GM12878 (cell line): ENCODE results near the gene MDC1. TPM values are rescaled to one million over a fixed set of nuclear protein-coding genes. Genes with fewer than 3 reads are reported as not detected.

Experiments
- ATF7 ChIP-seq: fragments of 450-650 bp; IDR thresholded peaks from 2 replicates; pipeline ENCODE4 v1.6.1; 2016; ENCODE audit warnings: low read depth, mild to moderate bottlenecking
- BMI1 ChIP-seq: fragments of 450-650 bp; IDR thresholded peaks from 2 replicates; pipeline ENCODE4 v1.6.1; 2016; ENCODE audit warnings: mild to moderate bottlenecking, moderate library complexity, borderline replicate concordance
- CEBPB ChIP-seq, 2 experiments: fragments of 150-350 bp in 1 of 2; IDR thresholded peaks; 2 replicates each; pipeline ENCODE4 v1.6.1; 2012 to 2014; ENCODE audit warnings: low read depth in 2 of 2, low read length in 2 of 2, borderline replicate concordance in 1 of 2, inconsistent platforms in 1 of 2
- EGR1 ChIP-seq, 2 experiments: IDR thresholded peaks; 1 replicate in 1 of 2; 2 replicates in 1 of 2; pipeline ENCODE4 v1.6.1; 2011 to 2012; ENCODE audit warnings: low read depth in 2 of 2, low read length in 2 of 2, borderline replicate concordance in 1 of 2, mild to moderate bottlenecking in 1 of 2, moderate library complexity in 1 of 2
- ELK1 ChIP-seq: IDR thresholded peaks from 2 replicates; pipeline ENCODE4 v1.6.1; 2012; ENCODE audit warnings: low read depth, low read length, improper control_type of control experiment
- ESRRA ChIP-seq: IDR thresholded peaks from 2 replicates; pipeline ENCODE4 v1.6.1; 2012; ENCODE audit warnings: mild to moderate bottlenecking, low read length, improper control_type of control experiment
- HDAC6 ChIP-seq: fragments of 200-600 bp; sonication (generic); IDR thresholded peaks from one replicate; pipeline ENCODE4 v1.8.0; 2017; ENCODE audit warnings: antibody characterized with exemption; ENCODE audit not compliant: unreplicated experiment
- HSF1 ChIP-seq: fragments of 150-350 bp; IDR thresholded peaks from 2 replicates; pipeline ENCODE4 v1.6.1; 2014; ENCODE audit warnings: mild to moderate bottlenecking, low read depth, low read length
- IRF3 ChIP-seq: fragments of 450-650 bp; IDR thresholded peaks from 2 replicates; pipeline ENCODE4 v1.6.1; 2014; ENCODE audit warnings: mild to moderate bottlenecking
- LARP7 ChIP-seq: fragments of 450-650 bp; IDR thresholded peaks from 2 replicates; pipeline ENCODE4 v1.6.1; 2017; ENCODE audit warnings: mild to moderate bottlenecking
- NRF1 ChIP-seq: conservative IDR thresholded peaks from 2 replicates; pipeline ENCODE4 v1.6.1; 2011; ENCODE audit warnings: mild to moderate bottlenecking, low read depth, low read length, improper control_type of control experiment
- PKNOX1 ChIP-seq: fragments of 450-650 bp; IDR thresholded peaks from 2 replicates; pipeline ENCODE4 v1.6.1; 2016; ENCODE audit warnings: mild to moderate bottlenecking
- SKIL ChIP-seq: fragments of 450-650 bp; IDR thresholded peaks from 2 replicates; pipeline ENCODE4 v1.6.1; 2017; ENCODE audit warnings: mild to moderate bottlenecking, low read depth, inconsistent platforms; ENCODE audit not compliant: poor library complexity, severe bottlenecking
- SP1 ChIP-seq: IDR thresholded peaks from one replicate; pipeline ENCODE4 v1.6.1; 2011; ENCODE audit warnings: low read depth, low read length
- SPI1 ChIP-seq: IDR thresholded peaks from 2 replicates; pipeline ENCODE4 v1.6.1; 2011; ENCODE audit warnings: low read depth, mild to moderate bottlenecking, low read length, moderate library complexity, borderline replicate concordance; ENCODE audit not compliant: insufficient read depth
- ZZZ3 ChIP-seq: IDR thresholded peaks from 2 replicates; pipeline ENCODE4 v1.6.1; 2011; ENCODE audit warnings: low read depth; ENCODE audit not compliant: control insufficient read depth, insufficient read length
- polyA plus RNA-seq, 11 experiments: library from polyadenylated mRNA; depleted of rRNA in 4 of 11; unstranded in 6 of 11; stranded (reverse) in 5 of 11; fragments of >200 nt; fragmentation: Nextera tagmentation in 4 of 11; fragmentation: Illumina TruSeq in 1 of 11; extraction: Ambion mirVana in 4 of 11; extraction: Trizol in 1 of 11; gene quantifications; 1 replicate in 1 of 11; 2 replicates in 10 of 11; pipeline versions ENCODE4 v1.2.1 to v1.2.3, GENCODE V29; 2011 to 2016; ENCODE audit warnings: inconsistent platforms in 2 of 11, missing spikeins in 2 of 11, low read depth in 1 of 11
- total RNA-seq, 4 experiments: library from RNA; depleted of rRNA in 3 of 4; stranded (reverse); fragments of >200 nt in 3 of 4; fragmentation: Illumina TruSeq in 1 of 4; extraction: Trizol in 1 of 4; gene quantifications; 2 replicates each; pipeline versions ENCODE4 v1.2.1 to v1.2.3, GENCODE V29; 2013 to 2021
- TF ChIP-seq, protein P1 (sequence below): fragments of 450-650 bp; IDR thresholded peaks from 2 replicates; pipeline ENCODE4 v1.6.1; 2016; ENCODE audit warnings: mild to moderate bottlenecking, moderate library complexity, borderline replicate concordance

The MDC1 gene
- total and polyA plus RNA-seq, 10 of the 15 experiments (the other 5 are each of a cell fraction or from before 2014, with no cell fraction given), result 5.1 to 62.5 (median 22.4) TPM

DNA sequence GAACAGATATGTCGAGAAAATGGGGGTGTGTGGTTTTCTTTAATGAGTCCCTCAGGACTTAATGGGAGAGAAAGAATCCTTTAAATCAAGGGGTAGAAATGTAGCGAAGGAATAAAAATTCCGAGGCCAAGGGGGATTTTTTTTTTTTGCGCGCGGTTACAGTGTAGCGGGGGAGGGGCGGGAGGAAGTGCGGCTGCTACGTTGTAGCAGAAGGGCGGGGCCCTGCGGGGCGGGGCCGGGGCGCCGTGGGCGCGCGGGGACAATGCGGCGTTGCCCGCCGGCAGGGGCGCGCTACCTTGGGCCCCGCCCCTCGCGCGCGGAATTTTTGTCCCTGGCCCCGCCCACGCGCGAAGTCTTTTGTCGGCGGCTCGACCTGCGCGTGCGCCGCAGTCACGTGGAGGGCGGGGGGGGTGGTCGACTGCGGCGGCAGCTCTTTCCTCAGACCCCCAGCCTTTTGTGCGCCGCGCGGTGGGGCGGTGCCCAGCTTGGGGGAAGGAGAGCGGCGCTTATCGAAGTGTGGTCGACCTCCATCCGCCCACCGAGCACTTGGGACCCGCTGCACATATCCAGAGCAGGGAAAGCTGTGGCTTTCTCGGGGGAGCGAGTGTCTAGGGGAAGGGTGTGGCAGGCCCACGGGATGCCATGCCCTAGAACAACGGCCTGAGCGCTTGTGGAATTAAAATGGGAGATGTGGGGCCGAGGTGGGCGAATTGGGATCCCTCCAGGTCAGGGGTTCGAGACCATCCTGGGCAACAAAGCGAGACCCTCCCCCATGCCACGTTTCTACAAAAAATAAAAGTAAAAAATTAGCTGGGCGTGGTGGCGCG, 4.3 kb upstream of the MDC1 start (continued):
- TF ChIP-seq LARP7 (peak; percentile 87), SP1 (peak; percentile 62), IRF3 (no peak), HDAC6 (no peak), PKNOX1 (no peak), ZZZ3 (no peak), ELK1 (no peak), HSF1 (no peak), EGR1 (IDR thresholded peaks at IDR 0.05; ENCODE audit: borderline replicate concordance in 1 of 2, low read depth in 2 of 2, low read length in 2 of 2) (peak in 1 of 2 experiments; percentile 81; a peak in 1 of 3 replicates), ATF7 (no peak), SKIL (no peak), NRF1 (peak; percentile 71), ESRRA (0 out of 2 replicates have a peak, but pooled peaks have one; percentile 33), SPI1 (peak; percentile 49; the same call in 1 of the 2 replicates), CEBPB (IDR thresholded peaks at IDR 0.05; ENCODE audit: borderline replicate concordance in 1 of 2, low read depth in 2 of 2, low read length in 2 of 2) (no peak), BMI1 (no peak)
- TF ChIP-seq, protein P1, sequence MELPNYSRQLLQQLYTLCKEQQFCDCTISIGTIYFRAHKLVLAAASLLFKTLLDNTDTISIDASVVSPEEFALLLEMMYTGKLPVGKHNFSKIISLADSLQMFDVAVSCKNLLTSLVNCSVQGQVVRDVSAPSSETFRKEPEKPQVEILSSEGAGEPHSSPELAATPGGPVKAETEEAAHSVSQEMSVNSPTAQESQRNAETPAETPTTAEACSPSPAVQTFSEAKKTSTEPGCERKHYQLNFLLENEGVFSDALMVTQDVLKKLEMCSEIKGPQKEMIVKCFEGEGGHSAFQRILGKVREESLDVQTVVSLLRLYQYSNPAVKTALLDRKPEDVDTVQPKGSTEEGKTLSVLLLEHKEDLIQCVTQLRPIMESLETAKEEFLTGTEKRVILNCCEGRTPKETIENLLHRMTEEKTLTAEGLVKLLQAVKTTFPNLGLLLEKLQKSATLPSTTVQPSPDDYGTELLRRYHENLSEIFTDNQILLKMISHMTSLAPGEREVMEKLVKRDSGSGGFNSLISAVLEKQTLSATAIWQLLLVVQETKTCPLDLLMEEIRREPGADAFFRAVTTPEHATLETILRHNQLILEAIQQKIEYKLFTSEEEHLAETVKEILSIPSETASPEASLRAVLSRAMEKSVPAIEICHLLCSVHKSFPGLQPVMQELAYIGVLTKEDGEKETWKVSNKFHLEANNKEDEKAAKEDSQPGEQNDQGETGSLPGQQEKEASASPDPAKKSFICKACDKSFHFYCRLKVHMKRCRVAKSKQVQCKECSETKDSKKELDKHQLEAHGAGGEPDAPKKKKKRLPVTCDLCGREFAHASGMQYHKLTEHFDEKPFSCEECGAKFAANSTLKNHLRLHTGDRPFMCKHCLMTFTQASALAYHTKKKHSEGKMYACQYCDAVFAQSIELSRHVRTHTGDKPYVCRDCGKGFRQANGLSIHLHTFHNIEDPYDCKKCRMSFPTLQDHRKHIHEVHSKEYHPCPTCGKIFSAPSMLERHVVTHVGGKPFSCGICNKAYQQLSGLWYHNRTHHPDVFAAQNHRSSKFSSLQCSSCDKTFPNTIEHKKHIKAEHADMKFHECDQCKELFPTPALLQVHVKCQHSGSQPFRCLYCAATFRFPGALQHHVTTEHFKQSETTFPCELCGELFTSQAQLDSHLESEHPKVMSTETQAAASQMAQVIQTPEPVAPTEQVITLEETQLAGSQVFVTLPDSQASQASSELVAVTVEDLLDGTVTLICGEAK, result no peak
